NCI-H1694 treated with DMSO at 0.1 percent for 48 hours (cell line): ENCODE data around the gene GLB1L.
"Not testable (repeated sequence)": the region's sequence is repeated elsewhere in the genome, so short reads cannot be mapped to it uniquely, and the experiment has no call there.

Experiments
- DNase-seq: peaks from one replicate; lab custom pipeline; 2025; lab: John Stamatoyannopoulos, UW

The GLB1L gene

DNA sequence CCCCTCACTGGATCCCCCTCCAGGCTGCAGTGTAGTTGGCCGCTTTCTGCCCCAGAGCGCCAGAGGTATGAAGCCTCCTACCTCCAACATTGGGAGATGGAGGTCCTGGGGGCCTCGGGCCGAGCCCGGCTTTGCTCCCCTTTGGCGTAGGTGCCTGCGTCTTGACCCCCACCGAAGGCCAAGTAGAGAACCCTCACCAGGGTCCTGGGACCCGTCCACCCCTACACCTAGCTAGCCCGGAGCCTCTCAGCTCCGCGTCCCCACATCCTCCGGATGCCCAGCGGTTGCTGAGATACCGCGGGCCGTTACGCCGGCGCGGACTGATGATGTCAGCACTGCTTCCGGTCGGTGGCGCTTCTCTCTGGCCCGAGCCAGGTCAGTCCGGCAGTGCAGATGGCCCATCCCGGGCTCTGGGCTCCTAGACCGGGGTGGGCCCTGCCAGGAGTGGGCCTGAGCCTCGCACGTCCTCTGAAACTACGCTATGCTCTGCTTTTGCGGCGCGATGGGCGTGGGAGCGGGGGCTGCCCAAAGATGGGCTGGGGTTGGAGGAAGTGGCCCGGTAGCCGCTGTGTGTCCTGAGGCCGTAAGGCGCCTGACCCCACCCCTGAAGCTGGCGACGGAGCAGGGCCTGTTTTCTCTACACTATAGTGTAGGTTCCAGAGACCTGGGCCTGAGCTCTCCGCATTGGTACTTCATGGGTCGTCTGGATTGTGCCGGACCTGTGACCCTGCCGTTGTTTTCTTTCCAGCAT, at the start of gene GLB1L, which contains the start of gene STK16:
Gene GLB1L, minus strand, starts transcription at position 297 of the 751 bp plus-strand sequence. CDS start 1,871 bp downstream, outside the sequence.
Gene STK16, plus strand, starts transcription at position 332 of the 751 bp plus-strand sequence. CDS start 521 bp downstream, outside the sequence.
- no peak for DNase-seq

DNA sequence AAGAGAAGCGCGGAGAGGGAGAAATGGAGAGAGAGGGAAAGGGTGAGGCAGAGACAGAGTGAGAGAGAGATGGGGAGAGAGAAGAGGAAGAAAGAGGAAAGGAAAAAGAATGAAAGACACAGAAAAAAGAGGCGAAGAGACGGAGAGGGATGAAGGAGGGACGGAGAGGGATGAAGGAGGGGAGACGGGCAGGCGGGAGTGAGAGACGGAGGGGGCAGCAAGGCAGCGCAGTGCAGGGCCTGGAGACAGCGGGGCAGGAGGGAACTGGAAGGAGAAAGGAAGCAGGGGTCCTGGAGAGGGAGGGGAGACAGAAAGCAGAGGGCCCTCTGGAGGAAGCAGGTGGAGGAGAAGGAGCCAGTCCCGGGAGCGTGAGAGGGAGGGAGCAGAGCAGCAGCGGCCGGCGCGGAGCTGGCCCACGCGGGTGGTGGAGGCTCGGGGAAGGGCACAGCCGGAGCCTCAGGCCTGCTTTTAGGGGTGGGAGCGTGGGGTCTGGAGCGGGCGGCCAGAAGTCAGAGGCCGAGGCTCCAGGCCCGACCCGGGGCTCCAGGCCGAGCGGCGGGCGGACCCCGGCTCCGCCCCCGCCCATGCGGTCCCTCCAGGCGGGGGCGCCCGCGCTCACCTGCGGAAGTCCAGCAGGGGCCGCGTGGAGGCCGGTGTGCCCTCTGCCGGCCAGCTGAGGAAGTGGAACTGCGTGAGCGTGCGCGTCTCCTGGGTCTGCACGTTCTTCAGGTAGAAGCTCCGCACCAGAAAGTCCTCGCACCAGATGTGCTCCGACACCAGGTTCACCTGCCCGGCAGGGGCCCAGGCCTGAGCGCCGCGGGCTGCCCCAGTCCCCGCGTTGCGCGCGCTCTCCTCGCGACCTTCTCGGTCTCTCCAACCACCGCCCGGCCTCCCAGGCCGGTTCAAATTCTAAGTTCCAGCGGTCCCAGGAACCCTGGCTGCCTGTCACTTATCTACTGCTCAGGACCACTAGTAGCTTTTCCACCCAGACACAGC, 49.4 kb upstream of the GLB1L start:
- peak; percentile 73 for DNase-seq

DNA sequence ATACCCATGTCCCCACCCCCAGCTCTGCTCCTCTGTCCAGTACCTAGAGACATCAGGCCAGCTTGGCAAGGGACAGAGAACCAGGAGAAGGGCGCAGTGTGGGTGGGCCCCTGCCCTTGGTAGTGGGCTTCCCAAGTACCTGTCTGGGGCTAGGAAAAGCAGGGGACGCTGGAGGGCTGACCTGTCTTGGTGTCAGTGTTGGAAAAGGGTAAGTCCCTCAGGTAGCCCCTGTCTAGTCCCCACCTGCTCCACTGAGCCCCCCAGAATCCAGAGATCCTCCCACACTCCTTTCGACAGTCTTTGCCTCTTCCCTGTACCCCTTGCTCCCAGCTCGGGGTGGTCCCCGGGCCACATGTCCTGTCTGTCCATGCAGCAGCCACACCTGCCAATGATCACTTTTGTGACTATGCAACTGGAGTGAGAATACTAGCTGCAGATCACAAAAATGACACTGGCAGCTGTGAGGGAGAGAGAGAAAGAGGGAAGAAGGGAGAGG, 48.5 kb upstream of the GLB1L start:
- DNase-seq, result no peak

DNA sequence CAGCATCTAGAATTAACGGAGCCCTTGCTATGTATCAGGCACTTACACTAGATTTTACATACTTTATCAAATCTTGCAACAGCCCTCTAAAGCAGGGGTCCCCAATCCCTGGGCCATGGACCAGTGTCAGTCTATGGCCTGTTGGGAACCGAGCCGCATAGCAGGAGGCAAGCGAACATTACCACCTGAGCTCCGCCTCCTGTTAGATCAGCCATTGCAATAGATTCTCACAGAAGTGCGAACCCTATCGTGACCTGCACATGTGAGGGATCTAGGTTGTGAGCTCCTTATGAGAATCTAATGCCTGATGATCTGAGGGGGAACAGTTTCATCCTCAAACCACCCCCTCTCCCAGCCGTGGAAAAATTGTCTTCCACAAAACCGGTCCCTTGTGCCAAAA, 47.4 kb upstream of the GLB1L start:
- no peak for DNase-seq

DNA sequence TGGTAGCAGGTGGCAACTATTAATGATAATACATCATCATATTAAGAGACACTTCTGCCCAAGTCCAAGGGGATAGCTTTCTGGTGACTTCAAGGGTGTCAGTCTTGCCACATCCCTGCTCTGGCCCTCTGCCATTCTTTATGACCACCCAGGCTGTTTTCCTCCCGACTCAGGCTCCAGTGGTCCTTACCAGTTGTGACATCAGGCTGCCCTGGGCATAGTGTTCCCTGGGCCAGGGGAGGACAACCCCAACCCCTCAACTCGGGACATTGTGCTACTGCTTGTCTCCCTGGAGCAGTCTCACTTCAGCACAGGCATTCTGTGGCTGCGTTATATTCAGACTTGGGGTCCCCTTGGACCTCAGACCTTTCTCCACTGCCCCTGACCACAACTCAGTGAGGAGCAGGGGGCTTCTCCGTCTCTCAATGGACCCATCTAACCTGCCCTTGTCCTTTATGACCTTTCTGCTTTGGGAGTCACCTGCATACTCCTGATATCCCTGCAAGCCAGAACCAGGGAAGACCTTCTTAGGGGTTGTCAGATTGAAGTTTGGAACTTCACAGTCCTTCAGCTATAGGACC, 46.8 kb upstream of the GLB1L start:
- DNase-seq, result no peak

DNA sequence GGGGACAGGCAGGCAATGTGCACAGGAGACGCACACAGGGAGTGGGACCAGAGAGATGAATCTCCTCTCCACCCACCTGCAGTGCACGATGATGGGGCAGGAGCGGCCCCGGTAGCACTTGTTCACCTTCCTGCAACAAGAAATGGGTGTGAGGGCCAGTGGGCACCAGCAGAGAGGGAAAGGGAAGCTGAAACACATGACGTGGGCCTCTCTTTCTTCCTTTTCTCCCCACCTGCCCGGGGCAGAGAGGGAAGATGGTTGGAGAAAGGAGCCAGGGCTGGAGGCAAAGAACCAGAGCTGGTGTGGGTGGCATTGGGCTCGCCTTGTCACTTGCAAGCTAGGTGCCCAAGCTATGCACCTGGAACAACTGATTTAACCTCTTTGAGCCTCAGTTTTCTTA, 46.1 kb upstream of the GLB1L start:
- DNase-seq, result no peak

DNA sequence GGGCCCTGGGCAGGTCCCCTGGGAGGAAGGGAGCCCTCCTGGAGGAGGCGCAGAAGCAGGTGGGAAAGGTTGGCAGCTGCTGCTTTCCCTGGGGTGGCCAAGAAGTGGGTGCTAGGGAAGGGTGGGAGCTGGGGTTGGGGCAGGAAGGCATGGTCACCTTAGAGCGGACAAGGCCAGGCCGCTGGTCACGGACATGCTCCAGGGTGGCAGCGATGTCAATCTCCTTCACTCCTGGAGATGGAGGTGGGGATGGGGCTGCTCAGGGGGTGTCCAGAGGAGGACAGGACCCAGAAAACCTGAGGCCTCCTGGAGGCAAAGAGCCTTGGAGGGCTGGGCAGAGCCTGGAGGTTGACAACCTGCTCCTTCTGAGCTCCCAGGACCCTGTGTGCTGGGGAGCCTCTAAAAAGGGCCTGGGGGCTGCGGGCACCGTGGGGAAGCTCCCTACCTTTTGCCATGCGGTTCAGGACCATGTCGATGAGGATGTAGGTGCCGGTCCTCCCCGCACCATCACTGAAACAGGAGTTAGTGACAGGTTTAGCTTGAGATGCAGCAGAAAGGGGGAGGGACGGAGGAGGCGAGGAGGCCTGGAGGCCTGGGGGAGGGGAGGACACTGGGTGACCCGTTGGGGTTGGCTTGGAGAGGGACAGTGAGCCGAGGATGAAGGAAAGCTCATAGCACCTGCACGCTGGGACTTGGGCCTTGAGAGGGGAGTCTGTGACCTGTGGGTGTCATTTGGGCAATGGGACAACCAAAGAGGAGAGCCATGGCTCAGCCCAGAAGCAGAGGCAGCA, 45.3 kb upstream of the GLB1L start:
- no peak for DNase-seq

DNA sequence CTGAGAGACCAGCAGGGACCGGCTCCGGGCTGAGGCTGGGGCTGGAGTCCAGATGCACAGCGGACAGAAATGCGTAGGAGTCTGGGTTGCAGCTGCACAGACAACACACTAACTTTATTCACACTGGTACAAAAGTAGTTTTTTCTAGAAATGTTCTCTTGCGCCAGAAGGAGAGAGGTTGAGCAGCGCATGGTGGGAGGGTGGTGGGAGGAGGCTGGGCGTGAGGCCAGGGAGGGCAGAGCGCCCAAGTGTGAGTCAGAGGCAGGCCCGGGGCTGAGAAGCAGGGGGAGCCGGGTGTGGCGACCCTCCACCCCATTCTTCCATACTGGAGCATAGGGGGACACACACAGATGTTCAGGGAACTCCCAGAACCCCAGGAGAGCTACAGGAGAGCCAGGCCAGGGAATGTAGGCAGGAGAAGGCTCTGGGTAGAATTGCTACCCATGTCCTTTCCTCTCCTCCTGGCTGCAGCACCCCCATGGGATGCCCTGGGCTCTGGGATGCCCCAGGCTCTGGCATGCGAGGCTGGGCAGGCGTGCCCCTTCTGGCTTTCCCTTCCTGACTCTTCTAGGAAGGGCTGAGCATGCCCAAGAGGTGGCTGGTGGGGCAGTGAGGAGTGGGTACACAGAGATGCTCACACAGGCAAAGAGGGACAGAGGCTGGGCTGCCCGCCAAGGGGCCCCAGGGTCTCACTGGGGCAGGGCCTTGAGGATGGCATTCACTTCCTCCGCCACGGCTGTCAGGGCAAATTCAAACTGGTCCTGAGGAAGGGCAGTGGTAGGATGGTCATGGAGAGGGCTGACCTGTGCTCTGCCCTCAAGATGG, 44.5 kb upstream of the GLB1L start:
- DNase-seq, result peak; percentile 80

DNA sequence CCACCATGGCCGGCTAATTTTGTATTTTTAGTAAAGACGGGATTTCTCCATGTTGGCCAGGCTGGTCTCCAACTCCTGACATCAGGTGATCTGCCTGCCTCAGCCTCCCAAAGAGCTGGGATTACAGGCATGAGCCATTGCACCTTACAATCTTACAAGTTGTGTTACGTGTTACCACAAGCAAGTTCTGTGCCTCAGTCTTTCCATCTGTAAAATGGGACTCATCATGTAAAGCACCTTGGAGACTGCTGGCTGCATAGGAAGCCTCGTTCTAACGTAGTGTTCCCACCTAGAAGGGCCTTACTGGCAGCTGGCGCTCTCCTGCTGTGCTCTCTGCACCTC, 43.9 kb upstream of the GLB1L start:
- DNase-seq, result peak; percentile 80

DNA sequence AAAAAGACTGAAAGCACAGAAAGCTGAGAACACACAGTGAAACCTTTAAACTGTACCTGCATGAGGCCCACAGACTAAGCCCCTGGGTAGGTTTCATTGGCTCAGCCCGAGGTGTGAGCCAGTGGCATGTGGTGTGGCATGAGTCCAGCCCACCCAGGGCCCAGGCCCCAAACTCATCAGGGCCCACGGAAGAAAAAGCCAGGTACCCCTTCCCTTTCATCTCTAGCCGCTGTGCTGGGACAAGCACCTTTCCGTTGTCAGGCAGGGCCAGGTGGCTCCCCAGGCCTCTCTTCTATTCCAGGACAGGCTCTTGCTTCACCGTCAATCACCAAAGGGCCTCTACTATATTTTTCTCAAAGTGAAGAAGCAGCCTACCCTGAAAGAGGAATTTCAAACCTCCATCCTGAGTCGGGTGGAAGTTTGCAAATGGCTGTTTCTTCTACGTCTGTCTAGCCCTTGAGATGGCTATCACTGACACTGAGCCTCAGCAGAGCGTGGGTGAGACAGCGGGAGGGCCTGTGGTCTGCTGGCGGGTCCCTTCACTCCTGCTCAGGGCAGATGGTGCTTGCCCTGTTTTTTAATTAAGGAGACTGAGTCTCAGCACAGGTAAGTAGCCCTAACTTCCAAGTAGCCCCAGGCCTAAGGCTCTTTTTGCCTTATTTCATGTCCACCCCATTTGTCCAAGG, 42.5 kb upstream of the GLB1L start:
- DNase-seq, result no peak

DNA sequence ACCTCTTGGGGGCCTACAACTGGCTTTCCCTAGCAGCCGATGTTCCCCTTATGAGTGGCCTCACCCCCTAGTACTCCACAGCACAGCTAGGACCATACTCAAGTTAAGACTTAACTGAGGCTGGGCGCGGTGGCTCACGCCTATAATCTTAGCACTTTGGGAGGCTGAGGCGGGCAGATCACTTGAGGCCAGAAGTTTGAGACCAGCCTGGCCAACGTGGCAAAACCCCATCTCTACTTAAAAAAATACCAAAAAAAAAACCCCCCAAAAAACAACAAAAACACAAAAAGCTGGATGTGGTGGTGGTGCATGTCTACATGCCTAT, 41.8 kb upstream of the GLB1L start:
- not testable (repeated sequence) for DNase-seq

DNA sequence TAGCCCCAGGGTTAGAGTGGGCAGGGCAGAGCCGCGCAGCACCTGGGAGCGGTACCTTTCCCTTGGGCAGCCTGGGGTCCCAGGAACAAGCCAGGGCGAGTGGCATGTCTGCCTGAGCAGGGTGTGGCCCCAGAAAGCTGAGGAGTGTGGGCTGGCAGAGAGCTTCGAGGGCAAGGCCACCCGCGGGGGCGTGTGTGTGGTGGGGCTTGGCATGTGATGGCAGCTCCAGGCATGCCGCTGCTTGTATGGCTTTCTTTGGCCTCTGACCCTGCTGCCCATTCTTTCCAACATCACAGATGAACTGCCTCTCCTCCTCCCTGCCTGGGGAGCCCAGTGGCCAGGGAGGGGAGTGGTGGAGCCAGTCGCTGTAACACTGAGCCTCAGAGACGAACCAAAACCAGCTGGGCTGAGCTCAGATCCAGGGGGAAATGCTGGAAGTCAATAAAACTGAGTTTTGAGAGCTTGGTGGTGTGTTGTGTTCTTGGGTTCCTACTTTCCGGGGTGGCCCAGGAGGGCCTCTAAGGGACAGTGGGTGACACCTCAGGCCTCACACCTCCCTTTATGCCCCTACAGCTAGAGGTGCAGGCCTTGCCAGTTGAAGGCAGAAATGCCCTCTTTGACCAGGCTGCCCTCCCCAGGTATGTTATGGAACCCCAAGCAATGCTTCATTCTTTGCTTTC, 41.3 kb upstream of the GLB1L start:
- no peak for DNase-seq

DNA sequence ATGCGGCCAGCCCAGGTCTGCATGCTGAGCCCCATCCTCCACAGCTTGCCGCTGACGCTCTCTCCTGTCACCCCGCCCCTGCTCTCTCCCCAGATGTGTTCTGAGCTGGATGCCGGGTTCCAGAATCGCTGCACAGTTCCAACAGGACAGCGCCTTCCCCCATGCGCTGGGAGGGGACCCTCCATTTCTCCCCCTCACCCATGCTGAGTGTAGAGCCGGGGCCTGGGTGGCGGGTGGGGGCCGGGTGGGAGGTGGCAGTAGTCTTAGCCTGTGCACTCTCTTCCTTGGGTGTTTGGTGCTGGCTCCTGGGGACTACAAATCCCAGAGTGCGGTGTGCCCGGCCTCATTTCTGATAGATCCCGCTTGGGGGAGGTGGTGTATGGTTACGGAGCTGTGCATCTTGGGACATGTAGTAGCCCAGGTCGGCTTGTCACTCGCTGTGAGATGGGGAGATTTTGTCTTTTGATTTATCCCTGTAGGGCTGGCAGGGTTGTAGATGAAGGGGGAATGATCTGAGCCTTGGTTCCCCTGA, 40.7 kb upstream of the GLB1L start:
- no peak for DNase-seq

DNA sequence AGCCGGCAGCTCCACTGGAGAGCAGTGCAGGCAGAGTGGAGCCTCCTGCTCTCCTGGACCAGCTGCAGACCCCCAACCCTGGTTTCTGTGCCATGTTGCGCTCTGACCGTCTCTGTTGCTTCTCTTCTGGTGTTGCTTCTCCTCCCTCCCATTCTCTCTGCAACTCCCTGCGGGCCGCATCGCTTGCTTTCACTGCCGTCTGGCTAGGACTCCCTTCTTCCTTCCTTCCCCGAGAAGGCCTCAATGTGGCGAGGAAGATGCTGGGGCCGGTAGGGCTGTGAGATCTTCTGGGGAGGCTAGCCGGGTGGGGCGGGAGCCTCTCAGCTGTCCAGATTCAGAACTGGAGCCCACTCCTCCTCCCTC, 40.1 kb upstream of the GLB1L start:
- DNase-seq, result no peak

DNA sequence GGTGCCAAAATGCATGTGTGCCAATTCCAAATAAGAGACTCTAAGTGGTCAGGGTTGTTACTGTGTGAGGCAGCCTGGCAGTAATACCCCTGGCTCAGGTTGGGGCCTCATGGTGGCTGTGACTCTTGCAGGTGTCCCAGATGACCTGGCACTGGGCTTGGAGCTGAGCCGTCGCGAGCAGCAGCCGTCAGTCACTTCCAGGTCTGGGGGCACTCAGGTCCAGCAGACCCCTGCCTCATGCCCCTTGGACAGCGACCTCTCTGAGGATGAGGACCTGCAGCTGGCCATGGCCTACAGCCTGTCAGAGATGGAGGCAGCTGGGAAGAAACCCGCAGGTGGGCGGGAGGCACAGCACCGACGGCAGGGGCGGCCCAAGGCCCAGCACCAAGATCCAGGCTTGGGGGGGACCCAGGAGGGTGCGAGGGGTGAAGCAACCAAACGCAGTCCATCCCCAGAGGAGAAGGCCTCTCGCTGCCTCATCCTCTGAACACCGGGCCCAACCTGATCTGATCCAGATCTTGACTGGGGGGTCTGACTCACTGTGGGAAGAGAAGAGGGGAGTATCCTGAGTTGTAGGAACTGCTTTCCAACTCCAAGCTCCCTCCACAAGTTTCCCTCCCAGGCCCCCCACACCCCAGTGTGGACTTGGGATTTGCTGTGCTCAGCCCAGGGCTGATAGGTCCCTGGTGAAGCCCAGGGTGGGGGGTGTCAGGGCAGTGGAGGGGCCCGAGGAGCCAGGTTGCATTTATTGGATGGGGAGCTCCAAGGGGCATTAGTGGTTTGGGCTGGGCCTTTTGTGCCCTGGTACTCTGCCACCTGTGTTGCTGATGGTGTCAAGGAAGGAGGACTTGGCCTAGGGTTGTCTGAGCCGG, 39.5 kb upstream of the GLB1L start:
- DNase-seq, result no peak

DNA sequence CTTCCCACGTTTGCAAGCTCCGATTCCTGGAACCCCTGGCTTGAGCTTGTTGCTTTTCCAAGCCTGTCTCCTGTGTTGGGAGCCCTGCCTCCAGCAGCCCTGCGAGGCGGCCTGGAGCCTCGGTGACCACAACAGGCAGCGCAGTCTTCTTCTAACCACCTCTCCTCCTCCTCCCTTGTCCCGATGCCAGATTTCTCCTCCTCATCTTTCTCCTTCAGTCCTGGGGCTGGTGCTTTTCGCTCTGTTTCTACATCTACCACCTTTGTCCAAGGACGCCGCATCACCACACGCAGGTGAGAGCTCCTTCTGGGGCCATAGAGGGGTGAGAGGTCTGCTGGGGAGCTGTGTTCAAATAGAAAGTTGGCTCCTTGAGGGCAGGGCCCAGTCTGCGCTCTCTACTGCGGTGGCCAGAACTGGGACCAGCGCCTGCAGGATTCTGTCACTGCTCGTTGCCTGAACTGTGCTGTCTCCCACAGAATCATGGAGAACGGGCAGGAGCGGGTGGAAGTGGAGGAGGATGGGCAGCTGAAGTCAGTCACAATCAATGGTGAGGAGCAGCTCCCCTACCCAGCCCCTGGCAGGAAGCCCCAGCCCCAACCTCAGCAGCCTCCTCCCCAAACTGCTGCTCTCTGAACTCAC, 37.8 kb upstream of the GLB1L start:
- DNase-seq, result no peak

DNA sequence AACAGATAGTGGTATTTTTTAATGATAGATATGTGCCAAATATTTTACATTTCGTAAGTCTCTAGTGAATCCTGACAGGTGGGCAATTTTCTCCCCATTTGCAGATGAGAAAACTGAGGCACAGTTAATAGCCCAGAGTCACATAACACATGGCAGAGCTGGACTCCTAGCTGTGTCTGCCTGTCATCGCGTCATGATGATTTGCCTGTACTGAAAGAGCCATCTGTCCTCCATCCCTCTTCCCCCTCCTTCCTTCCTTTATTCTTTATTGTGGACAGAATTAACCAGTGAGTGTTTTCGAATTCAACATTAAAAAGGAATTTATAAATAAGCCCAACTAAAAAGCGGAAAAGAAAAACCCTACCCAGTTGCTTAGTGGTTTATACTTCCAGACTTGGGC, 37.1 kb upstream of the GLB1L start:
- peak; percentile 30 for DNase-seq

DNA sequence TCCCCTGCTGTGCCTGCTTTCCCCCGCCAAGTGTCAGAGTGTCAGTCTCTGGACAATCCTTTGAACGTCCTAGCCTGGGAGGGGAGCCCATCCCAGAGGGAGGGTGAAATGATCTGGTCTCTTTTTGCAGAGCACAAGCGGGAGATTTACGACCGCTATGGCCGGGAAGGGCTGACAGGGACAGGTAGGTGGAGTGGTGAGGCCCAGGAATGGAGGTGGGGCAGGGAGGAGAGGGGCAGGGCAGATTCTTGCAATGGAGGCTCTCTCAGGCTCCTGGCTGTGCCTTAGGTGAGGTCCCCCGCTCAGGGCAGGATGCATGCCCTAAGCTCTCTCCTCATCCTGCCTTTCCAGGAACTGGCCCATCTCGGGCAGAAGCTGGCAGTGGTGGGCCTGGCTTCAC, 36.3 kb upstream of the GLB1L start:
- DNase-seq, result no peak
